GM19455 (cell line): ENCODE data around the gene SLC6A11.

ENCODE experiments used
- ATAC-seq: cut with Tn5 transposase; IDR thresholded peaks from one replicate; pipeline ENCODE4 v1.9.1; 2021; ENCODE audit not compliant: unreplicated experiment

The SLC6A11 gene

GRCh38 chr3:10816019-10816862 is at the start of gene SLC6A11:
TSS of gene SLC6A11 (plus strand) at chr3:10816228. CDS start at chr3:10816266, 38 bp downstream.
- no peak for ATAC-seq

DNA sequence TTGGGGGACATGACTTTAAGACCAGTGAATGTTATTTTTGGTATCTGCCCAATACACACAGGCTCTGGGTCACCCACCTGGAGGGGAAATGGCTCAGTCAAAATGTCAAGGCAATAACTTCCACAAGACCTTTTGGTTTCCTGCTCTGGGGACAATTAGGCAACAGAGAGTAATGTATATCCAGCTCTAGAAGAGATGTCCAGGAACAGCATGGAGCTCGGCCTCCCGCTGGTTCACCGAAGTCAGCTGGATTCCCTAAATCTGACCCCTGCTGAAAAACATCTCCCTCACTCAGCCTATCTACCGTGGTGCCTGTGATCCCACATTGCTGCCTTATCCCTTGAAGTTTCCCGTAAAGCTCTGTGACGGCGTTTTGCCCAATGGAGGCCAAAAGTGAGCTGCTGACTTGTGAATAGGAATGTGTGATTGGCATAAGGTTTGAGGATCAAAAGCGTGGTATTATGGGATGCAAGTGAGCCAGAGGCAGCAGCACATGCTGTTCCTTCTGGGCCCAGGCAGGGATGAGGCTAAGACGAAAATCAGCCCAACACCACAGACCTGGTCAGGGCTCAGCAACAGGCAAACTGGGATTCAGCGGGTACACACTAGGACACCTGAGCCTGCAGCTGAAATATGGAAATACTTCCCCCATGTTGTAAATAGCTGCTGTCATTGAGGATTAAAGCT is 47.2 kb upstream of the SLC6A11 start:
- no peak for ATAC-seq

DNA sequence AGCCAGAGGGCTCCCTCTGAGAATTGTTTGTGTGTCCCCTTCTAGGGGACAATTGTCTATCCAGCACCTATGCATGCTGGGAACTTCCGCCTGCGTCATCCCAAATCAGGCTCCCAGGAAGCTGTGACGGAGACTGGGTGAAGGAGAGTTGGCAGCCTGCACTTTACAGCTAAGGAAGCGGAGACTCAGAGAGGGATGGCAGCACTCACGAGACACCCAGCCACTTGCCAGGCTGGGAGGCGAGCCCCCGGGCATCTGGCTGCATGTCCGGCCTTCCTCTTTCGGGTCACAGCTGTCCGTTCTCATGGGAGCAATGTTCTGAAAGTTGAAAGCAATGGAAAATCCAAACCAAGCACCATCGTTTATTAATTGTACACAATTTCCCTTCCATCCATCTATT is 45.5 kb upstream of the SLC6A11 start:
- no peak for ATAC-seq

- ATAC-seq: no peak
Observed at GRCh38 chr3:10770981-10771380, 45.0 kb upstream of the SLC6A11 start.

DNA sequence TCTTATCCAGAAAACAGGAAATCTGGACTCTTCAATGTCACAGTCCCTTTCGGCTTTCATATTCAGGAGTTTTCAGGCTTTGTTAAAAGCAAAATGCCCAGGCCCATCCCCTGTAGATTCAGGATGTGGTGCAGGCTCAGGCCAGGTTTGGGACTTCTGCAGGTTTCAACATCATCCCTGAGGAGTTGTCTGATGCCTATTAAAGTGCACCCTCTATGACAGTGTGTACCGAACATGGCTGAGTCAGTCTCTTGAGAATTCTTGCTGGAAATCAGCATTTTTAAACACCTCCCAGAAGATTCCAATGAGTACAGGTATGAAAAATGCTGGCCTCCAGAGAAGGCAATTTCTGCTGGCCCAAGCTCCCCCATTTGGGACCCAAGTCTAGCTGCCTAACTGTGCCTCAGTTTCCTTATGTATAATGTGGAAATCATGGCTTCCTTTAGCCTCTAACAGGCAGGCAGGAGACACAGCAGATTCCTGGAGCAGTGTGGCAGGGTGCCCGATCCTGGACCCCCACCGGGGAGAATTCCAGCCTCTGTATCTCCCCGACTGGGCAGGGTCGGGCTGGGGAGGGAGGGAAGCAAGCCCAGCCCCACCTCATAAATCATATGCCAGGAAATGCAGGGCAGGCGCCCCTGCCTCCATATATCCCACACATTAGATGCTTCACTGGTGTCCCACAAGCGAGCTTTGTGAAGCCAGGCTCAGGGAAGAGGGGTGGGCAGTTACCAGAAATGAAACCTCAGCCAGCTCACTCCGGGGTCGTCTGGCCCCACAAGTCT is 44.4 kb upstream of the SLC6A11 start:
- ATAC-seq: no peak

DNA sequence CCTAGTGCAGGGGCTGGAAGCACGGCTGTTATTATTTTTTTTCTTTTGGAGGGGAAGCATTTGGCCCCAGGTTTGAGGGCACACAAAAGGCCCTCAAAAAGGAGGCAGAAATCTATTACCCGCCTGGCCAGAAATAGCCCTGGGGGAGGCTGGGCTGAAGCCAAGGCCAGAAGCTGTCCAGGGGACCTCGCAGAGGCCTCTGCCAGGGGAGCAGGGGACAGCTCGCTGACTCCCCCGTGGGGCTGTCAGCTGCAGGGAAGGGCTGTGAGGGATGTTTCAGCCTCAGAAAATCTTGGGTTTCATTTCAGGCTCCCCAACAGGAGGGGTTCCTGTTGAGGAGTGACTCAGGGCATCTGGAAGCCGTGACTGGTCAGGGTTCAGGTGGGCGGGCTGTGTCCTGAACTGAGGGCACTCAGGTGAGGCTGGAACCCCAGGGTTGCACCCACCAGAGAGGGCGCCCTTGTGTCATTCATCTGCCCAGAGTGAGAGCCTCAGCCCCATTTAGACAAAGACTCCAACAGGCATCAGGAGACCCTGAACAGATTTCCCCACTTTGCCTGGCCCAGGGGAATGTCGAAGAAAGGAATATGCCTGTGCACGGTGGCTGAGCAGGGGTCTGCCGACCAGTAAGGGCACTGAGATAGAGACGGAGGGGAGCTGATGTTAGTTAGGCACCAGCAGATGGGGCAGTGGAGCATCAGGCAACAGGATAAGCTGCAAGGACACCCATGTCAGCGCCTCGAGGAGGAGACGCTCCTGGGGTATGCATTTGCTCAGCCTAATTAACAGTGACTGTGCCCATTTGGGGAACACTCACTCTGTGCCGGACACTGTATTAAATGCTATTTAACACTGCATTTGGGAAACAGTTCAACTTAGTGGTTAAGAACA is 43.5 kb upstream of the SLC6A11 start:
- no peak for ATAC-seq

DNA sequence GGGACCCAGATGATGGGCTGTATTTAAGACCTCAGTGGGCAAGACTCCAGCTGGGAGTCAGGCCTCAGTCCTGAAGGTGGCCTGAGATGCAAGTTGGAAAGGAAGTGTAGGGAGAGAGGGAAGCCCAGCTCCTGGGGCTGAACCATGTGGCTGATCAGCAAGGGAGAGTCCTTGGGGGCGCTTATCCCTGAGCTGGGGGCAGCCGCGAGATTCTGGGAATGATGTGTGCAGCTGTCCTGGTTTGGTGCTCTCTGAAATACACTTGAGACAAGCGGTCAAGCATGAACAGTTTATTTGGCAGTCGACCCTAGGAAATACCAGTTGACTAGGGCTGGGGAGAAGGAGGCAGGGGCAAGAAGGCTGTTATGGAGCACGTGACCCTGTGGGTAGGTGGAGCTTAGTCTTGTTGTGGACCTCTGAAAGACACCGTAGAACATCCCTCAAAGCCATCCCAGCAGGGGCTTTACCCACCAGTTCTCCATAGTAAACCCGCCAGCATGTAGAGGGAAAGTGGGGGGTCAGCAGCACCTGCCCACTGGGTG is 41.8 kb upstream of the SLC6A11 start:
- ATAC-seq: no peak

DNA sequence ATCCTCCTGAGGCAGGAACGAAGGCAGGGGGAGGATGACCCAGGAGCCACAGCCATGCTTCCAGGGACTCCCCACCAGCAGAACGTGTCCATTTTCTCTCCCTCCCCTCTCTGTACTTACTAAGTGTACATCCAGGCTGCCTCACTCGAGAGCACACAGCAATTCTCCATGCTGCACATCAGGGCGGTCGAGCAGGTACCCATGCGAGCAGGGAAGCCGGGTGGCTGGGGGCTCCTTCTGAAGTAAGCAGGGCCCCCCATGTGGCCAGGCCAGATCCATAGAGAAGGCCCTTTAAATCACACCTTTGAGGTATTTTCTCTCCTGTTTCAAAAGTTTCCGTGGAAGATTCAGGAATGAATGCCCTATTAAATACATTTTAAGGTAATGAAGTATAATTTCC is 41.2 kb upstream of the SLC6A11 start:
- ATAC-seq: no peak

DNA sequence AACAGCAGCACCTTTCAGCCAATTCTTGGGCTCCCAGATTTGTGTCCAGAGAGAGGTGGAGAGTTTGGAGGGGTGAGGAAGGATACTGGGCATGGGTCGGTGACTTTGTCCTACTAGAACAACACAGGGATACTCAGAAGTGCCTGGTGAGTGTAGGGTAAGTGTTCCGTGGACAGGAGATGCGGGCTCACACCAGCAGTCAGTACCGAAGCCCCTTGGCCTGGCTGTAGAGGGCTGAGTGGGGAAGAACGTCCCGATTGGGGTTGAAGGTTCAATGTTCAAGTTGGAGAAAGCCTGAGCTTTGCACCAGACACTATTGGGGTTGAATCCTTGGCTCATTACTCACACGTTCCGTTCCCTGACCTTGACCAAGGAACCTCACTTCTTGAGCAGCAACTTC is 40.8 kb upstream of the SLC6A11 start:
- no peak for ATAC-seq

DNA sequence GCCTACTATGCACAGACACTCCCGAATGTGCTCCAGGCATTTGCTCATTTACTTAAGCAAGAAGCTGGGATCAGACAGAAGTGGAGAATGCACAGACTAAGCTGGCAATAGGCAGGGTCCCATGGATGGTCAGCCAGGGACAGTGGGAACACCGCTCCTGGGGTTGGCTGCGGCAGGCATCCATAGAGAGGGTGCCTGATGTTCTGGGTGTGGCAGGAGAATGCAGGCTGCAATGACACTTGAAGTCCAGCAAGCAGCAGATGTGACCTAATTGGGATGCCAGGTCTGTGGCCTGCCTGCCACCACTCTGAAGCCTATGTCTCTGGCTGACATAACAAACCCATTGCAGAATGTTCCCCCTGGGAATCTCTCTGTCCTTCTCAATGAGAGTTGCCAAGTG is 40.2 kb upstream of the SLC6A11 start:
- no peak for ATAC-seq

DNA sequence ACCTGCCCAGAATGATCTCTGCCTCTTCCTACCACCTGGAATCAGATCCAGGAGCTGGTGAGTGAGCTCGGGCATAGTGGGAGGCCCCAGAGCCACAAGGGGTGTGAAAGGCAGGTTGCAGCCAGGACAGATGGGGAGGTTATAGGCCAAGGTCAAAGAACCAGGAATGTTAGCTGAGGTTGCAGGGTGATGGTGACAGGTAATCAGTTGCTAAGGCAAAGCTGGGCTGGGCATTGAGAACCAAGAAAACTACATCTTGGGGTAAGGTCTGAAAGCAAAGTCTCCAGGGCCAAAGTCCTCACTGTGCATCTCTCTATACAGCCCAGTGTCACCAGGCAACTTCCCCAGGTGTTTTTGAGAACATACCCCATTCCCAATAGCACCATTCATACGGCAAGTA is 38.4 kb upstream of the SLC6A11 start:
- ATAC-seq: no peak

DNA sequence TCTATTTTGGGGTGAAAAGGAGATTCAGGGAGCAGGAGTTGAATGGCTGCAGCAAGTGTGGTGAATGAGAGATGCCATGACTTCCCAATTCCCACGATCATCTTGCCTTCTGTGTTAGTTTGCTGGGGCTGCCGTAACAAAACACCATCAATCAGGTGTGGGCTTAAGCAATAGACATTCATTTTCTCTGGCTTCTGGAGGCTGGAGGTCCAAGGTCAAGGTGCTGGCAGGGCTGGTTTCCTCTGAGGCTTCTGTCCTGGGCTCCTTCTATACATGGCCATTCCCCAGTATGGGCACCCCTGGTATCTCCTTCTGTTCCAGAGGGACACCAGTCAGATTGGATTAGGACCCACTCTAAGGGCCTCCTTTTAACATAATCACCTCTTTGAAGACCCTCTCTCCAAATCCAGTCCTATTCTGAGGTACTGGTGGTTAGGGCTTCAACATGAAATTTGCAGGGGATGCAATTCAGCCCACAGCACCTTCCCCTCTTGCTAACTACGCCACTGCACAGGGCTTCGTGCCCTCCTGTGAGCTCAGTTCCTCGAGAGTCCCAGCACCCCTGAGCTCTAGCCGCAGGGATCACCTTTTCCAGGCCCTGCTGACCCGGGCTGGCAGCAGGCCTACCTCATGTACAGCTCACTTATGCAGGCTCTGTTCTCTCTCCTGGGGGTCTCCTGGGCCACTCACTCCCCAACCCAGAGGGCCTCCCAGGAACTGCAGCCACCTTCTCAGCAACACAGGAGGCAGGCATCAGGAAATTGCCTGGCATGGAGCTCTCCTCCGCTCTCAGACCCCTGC is 37.3 kb upstream of the SLC6A11 start:
- ATAC-seq: no peak

DNA sequence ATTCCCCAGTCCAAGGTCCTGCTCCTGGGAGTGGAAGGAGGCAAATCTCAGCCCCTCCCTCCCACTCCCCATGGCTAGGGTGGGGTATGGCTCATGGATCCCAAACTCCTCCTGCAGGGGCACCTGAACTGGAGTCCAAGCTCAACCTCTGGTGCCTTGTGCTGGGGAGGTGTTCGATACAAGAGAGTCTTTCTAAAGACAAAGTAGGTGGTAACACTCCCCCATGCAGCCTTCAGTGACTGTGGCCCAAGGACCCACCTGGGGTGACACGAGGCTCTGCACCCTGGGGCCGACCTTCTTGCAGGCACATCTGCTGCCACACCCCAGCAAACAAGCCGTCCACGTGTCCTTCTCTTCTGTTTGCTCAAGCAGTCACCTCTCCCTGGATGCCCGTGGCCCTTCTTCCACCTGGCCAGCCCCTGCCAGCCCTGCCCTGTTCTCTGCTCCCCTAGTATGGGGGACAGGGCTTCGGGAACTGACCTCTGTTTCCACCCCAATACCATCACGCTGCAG is 36.7 kb upstream of the SLC6A11 start:
- no peak for ATAC-seq

DNA sequence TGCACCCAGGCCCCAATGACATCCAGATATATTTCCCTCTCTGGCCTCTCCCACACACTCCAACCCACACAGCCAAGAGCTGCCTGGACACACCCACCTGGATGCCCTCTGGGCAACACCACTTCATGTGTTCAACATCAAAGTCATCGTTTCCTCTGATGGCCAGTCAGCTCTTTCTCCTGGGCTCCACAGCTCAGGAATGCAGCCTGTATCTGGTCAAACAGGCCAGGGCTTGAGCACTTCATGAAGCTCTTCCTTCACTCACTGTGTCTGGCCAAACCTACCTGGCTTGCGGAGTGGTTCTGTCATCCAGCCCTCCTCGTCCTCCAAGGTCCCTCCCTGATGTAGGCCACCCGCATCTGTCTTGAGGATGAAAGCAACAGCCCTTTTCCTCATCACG is 35.8 kb upstream of the SLC6A11 start:
- ATAC-seq: no peak

DNA sequence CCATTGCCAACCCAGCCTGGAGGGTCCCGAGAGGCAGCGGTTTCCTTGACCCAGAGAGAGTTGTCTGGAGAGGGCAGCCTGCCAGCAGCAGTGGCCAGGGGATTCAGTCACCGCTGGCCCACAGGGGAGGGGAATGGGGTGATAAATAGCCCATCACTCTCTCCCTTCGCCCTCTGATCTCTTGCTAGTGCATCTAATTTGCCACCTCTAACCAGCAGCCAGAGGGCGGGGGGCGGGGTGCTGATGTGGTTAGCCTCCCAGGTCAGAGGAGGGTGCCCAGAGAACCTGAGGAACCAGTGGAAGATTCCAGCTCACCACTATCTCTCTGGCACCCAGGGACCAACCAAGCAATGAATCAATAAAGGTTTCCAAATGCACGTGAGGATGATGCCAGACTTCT is 35.1 kb upstream of the SLC6A11 start:
- no peak for ATAC-seq

DNA sequence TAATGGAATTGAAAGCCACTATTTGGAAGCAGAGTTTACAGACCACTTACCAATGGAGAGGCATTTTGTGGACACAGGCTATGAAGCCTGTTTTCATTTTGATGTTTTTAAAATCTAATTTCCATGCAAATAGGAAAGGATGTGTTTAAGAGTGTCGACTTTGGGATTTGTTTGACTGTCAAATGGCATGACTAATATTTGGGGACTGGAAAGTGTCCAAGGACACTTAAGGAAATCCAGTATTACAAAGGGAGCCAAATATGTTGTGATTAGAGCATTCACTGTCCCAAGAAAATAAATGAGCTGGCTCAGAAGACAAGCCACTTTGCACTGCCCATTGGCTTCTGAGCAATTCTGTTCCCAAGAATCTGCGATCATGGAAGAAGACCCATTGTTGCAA is 34.0 kb upstream of the SLC6A11 start:
- no peak for ATAC-seq

DNA sequence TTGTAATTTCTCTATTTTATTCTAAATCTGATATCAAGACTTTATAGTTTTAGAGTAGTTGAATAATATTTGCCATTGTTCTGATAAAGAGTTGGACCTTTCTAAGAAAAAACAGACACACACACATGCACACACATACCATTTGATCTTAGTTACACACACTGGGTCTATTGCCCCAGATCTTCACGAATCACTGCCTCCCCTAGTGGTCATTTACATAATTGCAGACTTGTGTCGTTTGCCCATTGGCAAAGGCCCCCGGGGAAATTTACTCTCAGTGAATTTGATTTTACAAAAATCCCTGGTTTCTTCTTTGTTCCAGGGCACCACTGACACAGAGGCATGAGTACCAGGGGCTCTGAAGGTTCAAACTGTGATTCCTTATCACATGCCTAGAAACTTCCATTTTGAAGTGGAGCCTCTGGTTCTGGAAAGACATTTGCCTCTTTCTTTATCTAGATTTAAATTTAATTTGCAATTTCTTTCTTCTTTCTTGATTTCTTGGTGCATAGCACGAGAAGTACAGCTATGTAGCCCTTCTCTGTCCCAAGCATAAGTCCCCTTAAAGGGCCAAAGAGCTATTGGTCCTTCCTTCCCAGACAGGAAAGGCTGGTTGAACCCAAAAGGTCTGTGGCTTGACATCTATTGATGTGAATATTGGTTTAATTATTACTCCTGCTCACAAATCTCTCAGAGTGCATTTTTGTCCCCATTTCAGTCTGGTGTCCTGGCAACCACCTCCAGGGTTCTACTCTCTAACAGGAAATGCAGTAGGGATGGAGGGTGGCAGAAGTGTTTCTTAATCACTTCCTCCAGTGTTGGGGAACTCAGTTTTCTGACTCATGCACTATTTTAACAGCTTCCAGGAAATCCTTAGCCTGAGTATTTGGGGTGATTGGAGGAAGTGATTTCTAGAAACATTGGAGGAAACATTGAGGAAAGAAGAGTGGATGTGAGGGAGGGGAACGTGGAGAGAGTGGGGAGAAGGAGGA is 32.4 kb upstream of the SLC6A11 start:
- no peak for ATAC-seq

DNA sequence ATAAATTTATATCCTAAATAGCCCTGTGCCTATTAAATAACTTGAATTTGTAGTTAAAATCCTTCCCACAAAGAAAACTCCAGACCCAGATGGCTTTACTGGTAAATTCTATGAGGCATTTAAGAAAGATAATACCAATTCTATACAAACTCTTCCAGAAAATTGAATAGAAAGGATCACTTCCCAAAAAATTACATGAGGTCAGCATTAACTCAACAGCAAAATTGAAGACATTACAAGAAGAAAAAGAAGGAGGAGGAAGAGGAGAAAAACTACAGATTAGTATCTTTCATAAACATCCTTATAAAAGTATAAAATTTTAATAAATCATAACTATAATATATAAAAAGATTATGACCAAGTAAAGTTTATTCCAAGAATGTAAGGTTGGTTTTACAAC is 29.4 kb upstream of the SLC6A11 start:
- ATAC-seq: no peak
